ENCODE measurements around the gene RPUSD2.
A peak's percentile ranks its signal among the peaks of the same experiment; 100 is the strongest.

Gene RPUSD2, protein sequence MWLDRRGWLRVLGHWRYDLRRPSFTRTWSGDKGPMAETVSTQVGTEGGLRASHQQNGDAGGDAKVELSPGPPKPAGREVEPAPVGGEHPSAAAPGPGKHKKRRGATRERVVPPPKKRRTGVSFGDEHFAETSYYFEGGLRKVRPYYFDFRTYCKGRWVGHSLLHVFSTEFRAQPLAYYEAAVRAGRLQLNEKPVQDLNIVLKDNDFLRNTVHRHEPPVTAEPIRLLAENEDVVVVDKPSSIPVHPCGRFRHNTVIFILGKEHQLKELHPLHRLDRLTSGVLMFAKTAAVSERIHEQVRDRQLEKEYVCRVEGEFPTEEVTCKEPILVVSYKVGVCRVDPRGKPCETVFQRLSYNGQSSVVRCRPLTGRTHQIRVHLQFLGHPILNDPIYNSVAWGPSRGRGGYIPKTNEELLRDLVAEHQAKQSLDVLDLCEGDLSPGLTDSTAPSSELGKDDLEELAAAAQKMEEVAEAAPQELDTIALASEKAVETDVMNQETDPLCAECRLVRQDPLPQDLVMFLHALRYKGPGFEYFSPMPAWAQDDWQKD

DNA sequence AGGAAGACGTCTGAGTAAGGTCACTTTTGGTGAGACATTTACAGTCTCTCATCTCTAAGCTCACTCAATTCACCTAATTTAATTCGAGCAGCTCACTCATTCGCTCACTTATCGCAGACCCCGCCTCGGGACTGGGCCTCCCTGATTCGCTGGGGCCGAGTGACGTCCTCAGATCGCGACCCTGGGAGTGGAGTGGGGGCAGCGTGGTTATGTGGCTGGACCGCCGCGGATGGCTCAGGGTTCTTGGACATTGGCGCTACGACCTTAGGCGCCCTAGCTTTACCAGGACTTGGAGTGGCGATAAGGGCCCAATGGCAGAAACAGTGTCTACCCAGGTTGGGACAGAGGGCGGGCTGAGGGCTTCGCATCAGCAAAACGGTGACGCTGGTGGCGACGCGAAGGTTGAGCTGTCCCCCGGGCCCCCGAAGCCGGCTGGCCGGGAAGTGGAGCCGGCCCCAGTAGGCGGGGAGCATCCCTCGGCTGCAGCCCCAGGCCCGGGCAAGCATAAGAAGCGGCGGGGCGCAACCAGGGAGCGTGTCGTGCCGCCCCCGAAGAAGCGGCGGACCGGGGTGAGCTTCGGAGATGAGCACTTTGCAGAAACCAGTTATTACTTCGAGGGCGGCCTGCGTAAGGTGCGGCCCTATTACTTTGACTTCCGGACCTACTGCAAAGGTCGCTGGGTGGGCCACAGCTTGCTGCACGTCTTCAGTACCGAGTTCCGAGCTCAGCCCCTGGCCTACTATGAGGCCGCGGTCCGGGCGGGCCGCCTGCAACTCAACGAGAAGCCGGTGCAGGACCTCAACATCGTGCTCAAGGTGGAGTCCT, at the start of gene RPUSD2:
Gene RPUSD2, plus strand, starts transcription at position 171 of the 825 bp plus-strand sequence. Its CDS starts 39 bp downstream, at position 210.
- peak; percentile 84 for DNase-seq (ENCODE audit: insufficient read length, low spot score)
- peak; percentile 96 for FAIRE-seq

DNA sequence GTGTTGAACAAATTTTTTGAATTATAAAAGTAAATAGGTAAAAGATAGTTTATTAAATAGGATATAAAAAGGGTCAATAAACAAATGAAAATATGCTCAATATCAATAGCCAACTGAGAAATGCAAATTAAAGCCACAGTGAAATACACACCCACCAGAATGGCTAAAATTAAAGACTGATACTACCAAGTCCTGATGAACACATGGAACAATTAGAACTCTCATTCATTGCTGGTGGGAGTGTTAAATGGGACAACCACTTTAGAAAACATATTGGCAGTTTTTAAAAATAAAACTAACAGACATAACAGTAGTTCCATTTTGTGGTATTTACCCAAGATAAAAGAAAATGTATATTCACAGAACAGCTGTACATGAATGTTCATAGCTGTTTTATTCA, 45.5 kb upstream of the RPUSD2 start:
- FAIRE-seq (no peak), DNase-seq (ENCODE audit: insufficient read length, low spot score) (no peak)

DNA sequence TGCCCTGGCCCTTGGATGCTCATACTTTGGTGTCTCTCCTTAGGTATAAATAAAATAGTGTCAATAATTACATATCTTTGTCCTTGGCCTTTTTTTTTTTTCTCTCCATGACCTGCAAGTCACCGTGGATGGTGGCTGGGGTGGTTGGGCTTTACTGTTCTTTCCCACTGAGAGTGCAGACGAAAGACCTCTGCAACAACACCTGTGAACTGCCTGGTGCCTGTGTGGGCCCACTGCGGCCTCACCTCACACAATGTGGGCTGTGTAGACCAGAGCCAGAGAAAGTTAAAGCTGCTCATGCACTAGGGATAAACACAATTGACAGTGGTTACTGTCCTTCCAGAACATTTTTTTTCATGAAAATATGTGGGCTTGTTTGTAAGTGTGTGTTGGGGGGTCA, 43.2 kb upstream of the RPUSD2 start:
- FAIRE-seq = no peak
- DNase-seq (ENCODE audit: insufficient read length, low spot score) = no peak

DNA sequence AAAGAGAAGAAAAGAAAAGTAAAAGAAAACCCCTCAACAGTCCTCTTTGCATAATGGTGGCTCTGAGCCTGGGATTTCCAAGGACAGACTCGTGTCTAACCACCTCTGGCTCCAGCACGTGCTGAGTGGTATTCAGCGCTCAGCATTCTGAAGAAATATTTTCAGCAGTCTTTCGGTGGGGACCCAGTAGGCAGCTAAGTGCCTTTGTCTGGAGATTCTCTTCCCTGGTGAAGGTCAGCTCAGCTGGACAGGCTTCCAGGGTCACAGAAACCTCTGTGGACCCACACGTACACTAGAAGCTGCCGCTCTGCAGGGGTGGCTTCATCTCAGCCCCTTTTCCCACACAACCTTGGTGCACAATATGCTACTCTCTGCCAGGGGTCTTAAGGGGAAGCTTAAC, 40.3 kb upstream of the RPUSD2 start:
- FAIRE-seq = no peak

DNA sequence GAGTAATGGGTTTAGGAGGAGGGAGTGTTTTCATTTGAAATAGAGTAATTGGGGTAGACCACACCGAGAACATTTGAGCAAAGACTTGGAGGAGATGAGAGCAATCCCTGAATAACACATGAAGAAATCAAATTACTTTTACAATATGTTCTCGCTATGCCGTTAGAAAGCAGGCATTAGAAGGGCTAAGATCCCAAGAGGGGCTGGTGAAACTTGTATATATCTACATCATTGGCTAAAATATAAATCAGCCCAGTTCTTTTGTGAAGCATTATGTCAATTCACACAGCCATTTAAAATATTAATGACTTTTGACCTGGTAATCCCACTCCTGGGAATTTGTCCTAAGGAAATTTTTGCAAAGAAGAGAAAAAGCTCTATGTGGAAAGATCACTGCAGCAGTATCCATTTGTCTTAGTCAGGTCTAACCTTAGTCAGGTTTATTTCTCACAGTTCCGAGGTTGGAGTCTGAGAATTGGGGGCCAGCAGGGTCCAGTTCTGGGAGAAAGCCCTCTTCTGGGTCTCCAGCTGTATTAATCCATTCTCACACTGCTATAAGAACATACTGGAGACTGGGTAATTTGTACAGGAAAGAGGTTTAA, 35.2 kb upstream of the RPUSD2 start:
- DNase-seq (ENCODE audit: insufficient read length, low spot score) (no peak), FAIRE-seq (no peak)

More for the DNA sequence above, 40.3 kb upstream of the RPUSD2 start:
- no peak for DNase-seq (ENCODE audit: insufficient read length, low spot score)

DNA sequence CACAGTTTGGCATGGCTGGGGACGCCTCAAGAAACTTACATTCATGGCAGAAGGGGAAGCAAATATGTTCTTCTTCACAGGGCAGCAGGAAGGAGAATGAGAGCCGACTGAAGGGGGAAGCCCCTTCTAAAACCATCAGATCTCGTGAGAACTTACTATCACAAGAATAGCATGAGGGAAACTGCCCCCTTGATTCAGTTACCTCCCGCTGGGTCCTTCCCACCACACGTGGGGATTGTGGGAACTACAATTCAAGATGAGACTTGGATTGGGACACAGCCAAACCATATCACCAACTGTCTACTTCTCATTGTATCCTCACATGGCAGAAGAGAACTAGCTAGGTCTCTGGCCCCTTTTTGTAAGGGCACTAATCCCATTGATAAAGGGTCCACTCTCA, 34.7 kb upstream of the RPUSD2 start:
- DNase-seq (ENCODE audit: insufficient read length, low spot score) (no peak), FAIRE-seq (no peak)

DNA sequence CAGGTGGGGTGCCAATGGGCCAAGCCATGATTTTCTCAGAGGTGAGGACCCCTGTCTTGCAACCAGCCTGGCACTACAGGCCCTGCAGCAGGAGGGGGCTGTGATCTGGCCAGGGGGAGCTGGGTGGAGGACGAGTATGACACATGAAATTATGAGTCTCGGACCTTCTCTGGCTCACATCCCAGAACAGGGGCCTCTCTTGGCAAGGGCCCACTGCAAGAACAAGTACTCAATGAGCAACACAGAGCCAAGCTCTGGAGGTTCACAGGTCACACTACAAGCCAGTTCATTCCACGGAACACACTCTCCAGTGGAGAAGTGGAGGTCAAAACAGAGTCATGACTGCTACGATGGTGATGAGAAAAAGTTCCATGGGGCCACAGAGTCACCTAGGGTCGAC, 32.6 kb upstream of the RPUSD2 start:
- DNase-seq (ENCODE audit: insufficient read length, low spot score) (no peak), FAIRE-seq (no peak)

DNA sequence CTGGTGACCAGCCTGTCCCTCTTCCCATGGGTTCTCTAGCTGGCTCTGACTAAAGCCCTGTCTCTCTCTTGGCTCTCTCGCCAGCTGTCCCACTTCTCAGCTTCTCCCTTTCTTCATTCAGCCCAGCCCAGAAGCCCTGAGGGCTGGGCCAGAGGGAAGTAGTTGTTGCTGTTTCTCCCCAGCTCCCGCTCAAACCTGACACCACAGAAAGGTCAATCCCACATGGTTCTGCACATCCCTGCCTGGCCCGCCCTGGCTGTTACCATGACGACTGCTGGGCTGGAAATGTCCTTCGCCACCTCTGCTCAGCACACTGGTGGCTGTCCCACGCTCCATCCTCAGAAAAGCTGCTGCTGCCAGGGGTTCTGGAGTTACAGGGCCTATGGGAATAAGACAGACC, 30.1 kb upstream of the RPUSD2 start:
- FAIRE-seq (no peak), DNase-seq (ENCODE audit: insufficient read length, low spot score) (no peak)

DNA sequence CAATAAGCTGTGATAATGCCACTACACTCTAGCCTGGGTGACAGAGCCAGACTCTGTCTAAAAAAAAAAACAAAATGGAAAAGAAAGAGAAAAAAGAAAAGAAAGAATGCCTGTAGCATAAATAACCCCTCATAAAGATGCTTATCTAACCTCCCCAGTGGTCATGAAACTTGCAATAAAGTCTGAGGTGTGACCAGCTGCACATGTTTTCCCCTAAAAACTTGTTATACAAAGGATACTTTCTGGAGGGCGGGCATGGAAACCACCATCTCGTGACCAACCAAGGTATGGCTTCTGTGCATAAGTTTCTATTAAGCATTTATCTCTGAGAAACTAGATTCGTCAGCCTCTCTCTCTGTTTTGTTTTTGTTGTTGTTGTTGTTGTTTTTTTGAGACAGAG, 26.0 kb upstream of the RPUSD2 start:
- FAIRE-seq (peak; percentile 80), DNase-seq (ENCODE audit: insufficient read length, low spot score) (no peak)

DNA sequence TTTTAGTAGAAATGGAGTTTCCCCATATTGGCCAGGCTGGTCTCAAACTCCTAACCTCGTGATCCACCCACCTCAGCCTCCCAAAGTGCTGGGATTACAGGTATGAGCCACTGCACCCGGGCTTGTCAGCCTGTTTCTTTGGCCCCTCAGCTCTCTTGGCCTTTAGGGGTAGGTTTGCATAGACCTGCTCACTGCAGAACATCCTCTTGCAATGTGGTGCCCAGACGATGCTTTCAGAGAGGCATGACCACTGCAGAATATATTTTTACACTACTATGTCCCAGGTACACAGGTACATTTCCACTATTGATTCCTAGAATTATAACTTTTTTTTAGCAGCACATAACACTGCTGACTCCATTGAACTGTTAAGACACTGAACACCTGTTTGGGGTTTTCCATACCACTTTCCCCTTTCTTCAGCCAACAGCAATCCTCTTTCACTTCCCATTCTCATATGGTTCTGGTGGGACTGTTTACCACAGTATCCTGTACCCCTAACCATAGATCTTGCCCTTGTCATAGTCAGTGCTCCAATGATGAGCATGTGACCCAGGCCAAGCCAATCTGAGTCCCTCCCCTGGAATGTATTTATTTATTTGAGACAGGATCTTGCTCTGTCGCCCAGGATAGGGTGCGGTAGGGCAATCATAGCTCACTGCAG, 25.3 kb upstream of the RPUSD2 start:
- DNase-seq (ENCODE audit: insufficient read length, low spot score) (no peak), FAIRE-seq (peak; percentile 97)

DNA sequence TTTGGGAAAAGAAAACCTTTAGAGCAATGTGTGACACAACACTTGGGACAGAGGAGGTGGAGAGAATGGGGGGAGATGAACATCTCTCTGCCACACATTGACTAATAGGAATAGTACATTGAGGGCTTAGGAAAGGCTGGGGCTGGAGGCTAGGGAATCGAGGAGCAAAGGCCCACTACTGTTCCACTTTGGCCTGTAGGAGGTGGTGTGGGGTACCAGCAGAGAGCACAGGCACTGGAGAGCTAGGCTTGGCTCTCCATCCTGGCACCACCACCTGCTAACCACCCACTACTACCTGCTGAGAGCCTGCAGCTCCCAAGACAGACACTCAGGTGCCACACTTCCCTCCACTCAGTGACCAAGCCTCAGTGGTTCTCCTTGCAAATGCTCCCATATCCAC, 23.6 kb upstream of the RPUSD2 start:
- FAIRE-seq (no peak), DNase-seq (ENCODE audit: insufficient read length, low spot score) (no peak)

DNA sequence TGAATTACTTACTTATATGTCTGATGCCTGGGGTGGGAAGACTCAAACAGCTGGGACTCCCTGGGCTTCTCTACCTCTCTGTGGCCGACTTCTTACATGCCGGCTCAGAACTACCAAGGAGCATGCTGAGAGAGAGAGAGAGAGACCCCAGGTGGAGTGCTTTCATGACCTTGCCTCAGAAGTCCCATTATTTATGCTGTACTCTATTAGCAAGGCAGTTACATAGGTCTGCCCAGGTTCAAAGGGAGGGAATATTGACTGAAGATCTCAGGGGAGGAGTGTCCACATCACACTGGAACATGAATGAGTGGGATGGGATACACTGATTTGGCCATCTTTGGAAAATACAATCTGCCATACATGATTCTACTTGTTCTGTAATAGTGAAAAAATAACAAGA, 20.5 kb upstream of the RPUSD2 start:
- DNase-seq (ENCODE audit: insufficient read length, low spot score) = no peak
- FAIRE-seq = no peak

DNA sequence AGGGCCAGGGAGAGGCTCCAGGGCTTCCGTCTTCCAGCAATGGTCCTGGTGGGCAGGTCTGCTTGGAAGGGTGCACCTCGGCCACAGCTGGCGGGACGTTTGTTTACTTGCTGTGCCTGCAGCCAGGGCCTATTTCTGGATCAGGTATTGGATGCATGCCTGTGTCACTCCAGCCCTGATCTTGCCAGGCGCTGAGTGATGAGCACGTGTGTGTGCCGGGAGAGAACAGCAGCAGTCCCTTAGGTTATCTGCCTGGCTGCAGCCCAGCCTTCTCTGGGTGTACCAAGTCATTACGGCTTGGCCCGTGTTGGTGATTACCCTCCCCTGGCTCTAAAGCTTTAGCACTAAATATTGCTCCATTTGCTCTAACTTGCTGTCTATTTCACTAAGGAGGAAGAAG, 19.2 kb upstream of the RPUSD2 start:
- FAIRE-seq (no peak), DNase-seq (ENCODE audit: insufficient read length, low spot score) (no peak)

DNA sequence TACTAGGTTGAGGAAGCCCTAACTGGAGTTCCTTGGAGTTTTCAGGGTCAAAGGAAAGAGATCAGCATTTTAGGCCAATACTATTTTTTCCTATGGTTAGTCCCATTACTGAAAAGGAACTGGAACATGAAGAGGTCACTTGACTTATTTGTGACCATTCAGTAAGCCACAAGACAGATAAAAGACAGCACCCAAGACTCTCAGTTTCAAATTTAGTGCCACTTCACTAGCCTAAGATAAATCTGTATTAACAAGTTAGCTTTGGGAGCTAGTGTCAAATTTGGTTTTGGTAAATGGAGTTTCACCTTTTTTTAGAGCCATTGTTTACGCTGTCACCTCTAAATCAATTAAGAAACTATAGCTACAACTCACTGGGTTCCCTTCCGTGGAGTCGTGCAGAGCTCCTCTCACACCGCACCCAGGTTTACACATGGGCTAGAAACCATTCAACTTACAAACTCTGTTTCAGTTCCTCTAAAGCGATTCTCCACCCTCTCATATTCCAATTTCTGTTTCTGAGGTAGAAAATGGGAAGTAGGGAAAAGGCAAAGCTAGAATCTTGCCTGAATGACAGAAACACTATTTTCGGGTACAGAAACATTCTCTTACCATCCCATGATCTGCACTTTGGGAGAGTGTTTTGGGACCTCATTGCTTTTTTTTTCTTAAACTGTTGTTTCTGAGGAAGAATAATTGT, 18.6 kb upstream of the RPUSD2 start:
- peak; percentile 96 for FAIRE-seq
- no peak for DNase-seq (ENCODE audit: insufficient read length, low spot score)

DNA sequence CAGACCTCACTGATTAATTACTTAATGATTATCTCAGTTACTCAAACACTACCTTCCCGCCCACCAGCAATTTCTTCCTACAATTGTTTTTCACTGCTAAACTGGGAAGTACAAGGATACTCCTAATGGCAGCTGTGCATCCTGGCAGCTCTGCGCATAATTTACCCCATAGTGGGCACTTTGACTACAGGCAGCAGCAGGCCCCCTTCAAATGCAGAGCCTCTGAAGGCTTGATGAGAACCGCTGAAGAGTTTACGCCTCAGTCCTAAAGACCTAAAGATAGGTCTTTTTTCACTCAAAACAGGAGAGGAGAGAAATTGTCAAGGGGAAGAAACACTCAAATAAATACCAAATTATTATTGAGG, 15.0 kb upstream of the RPUSD2 start:
- peak; percentile 42 for FAIRE-seq

DNA sequence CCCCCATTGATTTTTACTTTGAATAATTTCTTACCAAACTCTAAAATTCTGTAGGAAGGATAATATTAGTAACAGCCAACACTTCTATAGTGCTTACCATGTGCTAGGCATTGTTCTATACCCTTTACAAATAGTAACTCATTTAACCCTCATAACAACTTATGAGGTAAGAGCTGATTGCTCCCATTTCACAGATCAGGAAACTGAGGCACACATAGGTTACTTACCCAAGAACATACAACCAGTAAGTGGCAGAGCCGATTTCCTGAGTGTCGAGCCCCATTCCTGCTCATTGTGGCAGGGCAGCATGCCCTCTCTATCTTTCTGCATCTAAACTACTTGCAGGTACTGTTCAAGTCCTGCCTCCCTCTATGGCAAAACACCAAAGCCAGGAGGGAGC, 13.2 kb upstream of the RPUSD2 start:
- DNase-seq (ENCODE audit: insufficient read length, low spot score) (no peak), FAIRE-seq (peak; percentile 4)

More for the DNA sequence above, 15.0 kb upstream of the RPUSD2 start:
- DNase-seq (ENCODE audit: insufficient read length, low spot score) = no peak

DNA sequence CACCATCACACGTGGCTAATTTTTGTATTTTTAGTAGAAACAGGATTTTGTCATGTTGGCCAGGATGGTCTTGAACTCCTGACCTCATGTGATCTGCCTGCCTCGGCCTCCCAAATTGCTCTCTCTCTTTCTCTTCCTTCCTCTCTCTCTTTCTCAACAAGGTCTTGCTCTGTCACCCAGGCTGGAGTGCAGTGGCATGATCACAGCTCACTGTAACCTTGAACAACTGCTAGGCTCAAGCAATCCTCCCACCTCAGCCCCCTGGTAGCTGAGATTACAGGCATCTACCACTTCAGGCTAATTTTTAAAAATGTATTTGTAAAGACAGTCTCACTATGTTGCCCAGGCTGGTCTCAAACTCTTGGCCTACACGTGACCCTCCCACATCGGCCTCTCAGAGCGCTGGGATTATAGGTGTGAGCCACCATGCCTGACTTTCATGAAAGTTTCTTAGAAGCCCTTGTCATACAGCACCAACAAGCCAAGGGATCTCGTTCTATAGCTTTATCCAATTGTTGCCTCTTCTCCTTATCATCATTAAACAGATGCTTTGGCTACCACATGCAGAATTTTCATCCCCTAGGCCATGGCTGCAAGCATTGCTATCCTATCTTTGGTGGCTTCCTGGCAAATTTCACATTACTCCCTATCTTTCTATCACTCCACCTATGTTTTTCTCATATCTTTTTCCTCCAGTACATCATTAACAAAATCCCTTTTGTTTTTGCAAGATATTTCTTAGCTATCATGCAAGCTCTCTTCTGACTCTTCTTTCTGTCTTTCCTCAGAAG, 10.0 kb upstream of the RPUSD2 start:
- peak; percentile 82 for FAIRE-seq

DNA sequence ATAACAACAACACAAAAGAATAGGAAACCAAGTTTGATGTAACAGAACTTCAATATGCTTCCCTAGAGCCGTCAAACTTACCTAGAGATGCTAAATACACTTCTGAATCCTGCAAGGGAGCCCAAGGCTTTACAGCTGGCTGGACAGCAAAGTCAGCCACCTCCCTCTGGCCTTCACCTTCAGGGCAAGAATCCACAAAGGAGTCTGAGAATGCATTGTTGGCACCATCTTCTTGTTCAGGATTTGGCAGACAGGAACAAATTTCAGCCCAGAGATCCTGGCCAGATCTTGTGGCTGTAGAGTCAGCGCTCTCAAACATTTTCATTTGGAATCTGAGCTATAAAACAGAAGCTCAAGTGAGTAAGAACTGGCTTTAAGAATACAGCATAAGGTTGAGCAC, 6.4 kb upstream of the RPUSD2 start:
- FAIRE-seq (no peak), DNase-seq (ENCODE audit: insufficient read length, low spot score) (no peak)

More for the DNA sequence above, 10.0 kb upstream of the RPUSD2 start:
- DNase-seq (ENCODE audit: insufficient read length, low spot score) = no peak

DNA sequence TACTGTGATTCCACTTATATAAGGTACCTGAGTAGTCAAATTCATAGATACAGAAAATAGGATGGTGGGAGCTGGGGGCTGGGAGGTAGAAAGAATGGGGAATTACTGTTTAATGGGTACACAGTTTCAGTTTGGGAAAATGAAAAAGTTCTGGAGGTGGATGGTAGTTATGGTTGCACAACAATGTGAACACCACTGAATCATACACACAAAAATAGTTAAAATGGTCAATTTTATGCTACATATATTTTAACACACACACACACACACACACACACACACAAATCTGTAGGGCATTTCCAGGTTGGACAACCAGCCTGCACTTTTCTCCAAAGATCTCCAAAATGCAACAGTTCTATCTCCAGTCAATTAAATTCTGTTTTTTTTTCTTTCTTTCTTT, 5.7 kb upstream of the RPUSD2 start:
- no peak for FAIRE-seq
- DNase-seq (ENCODE audit: insufficient read length, low spot score) = no peak
